CD4-positive, alpha-beta T cell treated with Interleukin-6 at 100 ng/mL for 8 hours (primary cell): Measurements from ENCODE around the gene MCF2L2.

Source experiments
- DNase-seq: peaks from one replicate; pipeline ENCODE4 v3.0.0-alpha.2; 2020; ENCODE audit warnings: mixed read lengths, low spot score

Gene MCF2L2

DNA sequence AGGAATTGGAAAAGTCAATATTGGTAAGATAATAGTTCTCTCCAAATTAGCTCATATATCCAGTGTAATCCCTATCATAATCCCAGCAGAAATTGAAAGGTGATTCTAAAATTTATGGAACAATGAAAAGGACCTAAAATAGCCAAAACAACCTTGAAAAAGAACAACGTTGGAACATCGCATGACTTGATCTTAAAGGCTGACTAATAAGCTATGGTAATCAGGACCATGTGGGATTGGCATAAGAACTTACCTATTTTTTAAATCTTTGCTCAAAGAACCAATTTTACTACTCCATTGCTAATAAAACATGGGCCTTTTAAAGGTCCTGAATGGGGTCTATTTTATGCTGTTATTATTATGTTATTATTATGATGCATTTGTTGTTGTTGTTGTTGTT, 134.5 kb downstream of the MCF2L2 start:
- no peak for DNase-seq

DNA sequence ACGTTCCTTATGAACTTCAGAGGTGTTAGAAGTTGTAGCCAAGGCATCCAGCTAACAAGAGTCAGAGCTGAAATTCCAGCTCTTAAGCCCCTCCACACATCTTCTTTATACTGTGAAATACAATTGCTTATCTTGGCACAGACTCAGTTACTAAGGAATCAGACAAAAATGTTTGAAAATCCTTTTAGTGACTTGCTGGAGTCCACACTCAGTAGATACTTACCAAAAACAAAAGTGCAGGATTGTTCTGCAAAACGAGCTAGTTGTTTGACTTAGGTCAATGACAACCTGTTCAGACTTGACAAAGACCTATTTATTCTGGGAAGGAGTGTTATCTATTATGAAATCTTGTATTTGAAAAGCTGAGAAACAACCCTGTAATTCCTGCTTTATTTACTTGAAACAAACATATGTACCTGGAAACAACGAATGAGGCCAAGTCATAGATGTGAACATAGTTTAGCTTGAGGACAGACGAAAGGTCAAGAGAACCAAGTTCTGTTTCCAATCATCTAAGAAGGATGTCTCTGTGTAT, 136.9 kb downstream of the MCF2L2 start:
- no peak for DNase-seq

DNA sequence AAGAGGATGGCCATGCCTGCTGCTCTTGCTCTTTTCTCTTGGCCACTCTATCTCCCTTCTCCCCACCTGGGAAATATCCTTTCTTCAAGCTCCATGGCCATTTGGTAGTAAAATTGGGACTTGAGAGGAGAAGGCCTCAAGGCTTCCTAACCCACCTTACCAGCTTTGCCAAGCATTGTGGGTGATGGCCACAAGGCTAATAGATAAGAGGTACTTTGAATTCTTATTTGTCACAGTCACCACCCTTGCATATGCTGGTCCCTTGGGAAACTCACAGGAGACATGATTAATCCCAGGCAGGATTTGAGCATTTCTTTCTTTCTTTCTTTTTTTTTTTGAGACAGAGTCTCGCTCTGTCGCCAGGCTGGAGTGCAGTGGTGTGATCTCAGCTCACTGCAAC, 138.2 kb downstream of the MCF2L2 start:
- DNase-seq: no peak

DNA sequence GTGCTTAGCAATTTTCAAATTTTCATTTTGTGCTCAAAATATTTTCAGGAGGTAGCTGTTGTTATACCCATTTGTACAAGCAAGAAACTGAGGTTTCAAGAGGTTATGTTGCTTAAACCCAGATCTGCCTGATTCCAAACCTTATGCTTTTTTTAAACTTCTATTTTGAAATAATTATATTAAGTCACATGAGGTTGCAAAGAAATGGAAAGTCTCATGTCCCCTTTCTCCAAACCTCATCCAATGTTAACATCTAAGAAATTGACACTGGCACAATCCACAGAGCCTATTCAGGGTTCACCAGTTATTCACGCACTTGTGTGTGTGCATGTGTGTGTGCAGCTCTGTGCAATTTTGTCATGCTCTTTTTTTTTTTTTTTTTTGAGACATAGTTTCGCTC, 140.3 kb downstream of the MCF2L2 start:
- no peak for DNase-seq

DNA sequence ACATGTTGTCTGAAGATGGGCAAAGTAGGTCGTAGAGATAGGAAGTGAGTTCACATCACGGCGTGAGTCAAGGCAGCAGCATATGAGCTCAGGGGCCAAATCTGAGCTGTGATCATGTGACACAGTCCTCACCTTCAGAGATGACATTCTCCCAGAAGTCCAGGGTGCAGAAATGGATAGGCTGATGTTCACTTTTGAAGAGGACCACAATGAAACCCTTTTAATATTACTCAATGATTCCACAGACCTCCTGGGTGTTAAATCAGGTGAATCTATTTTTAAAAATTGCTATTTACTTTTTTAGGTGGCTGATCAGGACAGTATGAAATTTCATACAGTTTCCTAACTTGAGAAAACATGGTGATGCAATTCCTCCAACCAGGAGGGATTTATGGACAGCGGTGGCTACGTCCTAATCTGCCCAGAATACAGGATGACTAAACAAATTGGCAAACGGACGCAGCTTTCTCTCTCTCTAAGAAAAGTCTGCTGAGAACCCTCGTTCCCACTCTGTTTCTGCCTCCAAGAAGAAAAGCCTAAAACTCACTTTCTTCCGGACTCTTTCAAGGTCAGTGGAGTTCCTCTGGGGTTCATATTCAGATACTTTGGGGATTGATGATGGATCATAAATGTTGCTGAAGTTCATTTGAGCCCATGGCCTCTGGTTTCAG, 141.0 kb downstream of the MCF2L2 start:
- no peak for DNase-seq

DNA sequence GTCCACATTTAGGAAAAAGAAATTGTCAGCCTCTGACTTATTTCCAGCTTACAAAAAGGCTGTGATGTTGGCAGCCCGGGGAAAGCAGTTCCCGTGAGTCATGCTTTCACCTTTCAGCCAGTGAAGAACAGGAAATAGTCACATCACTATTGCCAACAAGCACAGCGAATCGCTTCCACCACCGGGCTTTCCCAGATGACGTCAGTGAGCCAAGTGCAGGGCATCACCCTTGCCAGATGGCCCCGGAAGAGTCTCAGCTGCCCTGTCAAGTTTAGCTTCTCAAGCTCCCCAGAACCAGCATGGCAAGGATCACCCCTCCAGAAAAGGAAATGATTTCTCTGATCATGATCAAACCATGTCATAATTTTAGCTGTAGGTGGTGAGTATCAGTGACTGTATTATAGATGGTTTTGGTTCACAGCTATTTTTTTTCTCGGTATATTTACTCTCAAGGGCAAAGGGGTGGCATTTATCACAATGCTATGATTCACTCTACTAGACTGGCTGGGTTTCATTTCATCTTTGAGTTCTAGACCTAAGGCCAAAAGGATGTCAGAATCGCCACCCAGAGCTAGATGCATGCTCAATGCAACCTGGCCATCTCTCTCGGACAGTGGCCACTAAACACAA, 142.5 kb downstream of the MCF2L2 start:
- peak; percentile 89 for DNase-seq

DNA sequence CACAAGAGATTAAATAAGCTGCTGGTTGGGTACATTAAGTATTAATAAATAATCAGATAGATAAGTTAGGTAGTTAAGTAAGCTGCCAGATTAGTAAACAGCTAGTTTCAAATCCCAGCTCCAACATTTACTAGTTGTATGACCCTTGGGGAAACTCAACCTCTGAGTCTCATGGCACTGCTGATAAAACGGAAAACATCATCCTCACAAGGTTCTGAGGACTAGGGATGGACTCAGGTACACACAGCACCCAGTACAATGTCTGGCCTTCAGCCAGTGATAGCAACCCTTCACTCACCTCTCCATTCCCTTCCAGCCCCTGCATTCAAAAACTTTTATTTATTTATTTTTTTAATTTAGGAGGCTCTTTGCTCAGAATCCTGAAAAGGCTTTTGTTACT, 143.1 kb downstream of the MCF2L2 start:
- DNase-seq: no peak

DNA sequence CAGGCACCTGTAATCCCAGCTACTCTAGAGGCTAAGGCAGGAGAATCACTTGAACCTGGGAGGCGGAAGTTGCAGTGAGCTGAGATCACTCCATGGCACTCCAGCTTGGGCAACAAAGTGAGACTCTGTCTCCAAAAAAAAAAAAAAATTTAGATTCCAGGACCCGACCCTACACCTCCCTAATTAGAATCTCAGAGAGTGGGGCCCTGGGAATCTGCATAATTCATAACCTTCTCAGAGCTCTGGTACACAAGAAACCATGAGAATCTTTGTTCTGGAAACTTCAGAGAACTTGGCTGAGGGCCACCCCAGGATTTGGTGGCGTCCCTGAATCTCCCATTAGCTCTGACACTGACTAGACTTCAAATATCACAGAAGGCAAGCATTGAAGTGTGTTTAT, 143.8 kb downstream of the MCF2L2 start:
- no peak for DNase-seq

DNA sequence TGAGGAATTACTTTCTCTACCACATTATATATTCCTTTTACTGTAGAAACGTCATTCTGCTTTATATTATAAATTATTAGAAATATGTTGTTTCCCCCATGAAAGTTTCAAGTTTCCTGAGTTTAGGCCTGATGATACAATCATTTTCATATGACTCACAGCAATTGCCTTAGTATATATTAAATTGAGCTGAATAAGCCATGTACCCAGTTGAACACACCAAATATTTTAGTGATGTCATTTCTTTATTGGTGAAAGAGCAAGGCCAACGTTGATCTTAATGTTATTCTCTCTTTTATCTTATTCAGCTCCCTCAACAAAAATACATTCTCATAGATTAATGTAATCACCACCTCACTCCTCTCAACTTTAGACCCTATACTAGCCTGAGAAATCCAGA, 144.5 kb downstream of the MCF2L2 start:
- no peak for DNase-seq

DNA sequence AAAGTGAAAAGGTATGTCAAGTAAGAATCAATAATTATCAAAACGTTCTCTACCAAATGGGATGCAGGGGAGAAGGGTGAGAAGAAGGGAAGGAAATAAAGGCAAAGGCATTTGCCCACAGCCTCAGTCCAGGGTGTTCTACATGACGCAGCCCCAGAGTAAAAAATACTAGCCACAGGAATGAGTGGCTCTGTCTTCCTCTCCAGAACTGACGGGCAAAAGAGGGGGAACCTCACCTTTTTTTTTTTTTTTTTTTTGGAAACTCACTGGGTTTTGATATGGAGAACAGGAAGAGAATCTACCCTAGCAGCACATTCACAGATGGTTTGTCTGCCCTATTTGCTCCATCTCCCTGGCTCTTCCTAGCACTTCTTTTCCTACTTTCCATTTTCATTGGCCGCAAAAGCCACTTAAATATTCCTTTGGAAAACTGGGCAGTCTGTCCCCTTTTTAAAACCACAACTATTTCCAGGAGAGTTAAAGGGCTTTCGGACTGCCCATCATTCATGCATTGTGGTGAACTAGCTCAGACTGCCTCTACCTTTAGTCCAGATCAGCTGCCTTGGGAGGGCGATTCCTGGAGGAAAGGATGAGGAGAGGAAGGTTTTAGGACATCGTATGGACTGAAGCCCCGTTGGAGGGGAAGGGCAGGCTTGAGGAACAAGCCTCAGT, 147.2 kb downstream of the MCF2L2 start:
- DNase-seq: no peak

DNA sequence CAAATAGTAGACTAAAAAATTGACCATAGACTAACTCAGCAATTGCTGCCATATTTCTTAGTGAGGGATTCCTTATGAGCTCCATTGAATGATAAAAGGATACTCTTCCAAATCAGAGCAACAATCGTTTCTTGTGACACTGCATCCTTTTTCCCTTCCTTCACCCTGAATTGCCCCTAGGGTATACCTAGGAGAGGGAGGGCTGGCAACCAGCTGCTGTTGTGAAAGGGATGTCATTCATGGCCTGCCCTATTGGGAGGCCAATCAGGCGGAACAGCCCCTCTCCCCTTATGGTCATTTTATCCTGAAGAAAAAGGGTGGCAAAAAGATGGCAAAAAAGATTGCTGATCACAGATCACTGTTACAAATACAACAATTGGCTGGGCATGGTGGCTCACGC, 149.0 kb downstream of the MCF2L2 start:
- no peak for DNase-seq

DNA sequence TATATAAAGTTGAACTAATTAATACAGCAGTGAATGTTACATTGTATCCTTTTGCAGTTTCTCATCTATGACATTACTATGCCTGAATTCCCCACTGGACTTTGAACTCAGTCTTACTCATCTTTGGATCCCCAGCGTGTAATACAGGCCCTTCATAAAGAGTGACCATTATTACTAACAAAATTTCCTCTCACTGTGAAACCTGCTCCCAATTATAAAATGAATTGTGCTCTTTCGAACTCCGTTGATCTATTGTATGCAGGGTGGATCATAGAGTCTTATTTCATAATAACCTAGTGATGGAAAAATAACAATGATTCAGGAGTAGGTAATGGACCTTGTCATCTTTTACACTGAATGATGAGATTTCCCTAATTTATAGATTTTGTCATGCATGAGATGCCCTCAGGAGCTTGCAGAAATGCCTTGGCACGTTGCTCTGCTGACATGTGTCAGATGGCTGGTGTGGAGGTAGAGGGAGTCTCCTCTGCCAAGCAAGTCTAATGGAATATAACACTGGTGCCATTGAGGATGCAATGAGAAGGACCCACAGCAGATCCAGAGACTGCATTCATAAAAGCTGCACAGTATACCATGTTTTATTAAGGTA, 149.8 kb downstream of the MCF2L2 start:
- no peak for DNase-seq

DNA sequence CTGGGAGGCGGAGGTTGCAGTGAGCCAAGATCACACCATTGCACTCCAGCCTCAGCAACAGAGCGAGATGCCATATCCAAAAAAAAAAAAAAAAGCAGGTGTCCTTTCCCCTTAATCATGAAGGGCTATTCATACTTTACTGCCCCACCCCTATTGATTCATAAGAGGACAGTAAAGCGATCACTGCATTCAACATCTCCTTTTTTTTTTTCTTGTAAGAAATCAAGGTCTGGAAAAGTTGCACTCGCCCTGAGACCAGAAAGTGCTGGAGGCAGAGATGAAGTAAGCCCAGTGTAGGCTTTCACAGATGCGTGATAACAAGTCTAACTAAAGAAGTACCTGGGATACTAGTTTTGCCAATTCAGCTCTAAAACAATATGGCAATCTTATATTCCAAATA, 151.2 kb downstream of the MCF2L2 start:
- DNase-seq: no peak

DNA sequence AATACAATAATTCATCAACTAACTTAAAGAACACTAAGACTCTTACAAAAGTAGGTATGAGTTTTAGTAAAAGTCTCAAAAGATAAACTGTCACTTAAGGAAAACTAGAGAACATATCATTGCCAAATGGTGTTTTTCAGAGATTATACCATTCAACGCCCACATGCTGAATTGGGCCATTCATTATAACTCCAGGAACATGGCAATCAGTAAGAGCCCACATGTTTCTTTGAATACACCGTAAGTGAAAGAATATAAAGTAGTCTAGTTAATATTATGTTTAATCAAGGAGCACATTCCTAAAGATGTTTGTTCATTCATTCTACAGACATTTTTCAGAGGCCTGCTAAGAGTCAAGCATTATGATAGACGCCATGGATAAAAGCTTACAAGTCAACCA, 152.5 kb downstream of the MCF2L2 start:
- no peak for DNase-seq

DNA sequence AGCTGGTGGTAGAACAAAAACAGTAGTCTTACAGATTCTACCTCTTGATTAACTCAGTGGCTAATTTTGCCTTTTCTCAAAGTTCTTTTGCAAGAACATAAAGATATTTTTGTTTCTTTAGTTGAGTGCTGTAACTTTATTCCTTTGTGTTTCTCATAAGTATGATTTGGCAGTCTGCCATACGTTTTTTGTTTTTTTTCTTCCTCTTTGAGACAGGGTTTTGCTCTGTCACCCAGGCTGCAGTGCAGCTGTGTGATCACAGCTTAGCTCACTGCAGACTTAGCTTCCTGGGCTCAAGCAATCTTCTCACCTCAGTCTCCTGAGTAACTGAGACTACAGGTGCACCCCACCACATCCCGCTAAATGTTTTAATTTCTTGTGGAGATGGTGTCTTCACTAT, 153.0 kb downstream of the MCF2L2 start:
- DNase-seq: no peak

DNA sequence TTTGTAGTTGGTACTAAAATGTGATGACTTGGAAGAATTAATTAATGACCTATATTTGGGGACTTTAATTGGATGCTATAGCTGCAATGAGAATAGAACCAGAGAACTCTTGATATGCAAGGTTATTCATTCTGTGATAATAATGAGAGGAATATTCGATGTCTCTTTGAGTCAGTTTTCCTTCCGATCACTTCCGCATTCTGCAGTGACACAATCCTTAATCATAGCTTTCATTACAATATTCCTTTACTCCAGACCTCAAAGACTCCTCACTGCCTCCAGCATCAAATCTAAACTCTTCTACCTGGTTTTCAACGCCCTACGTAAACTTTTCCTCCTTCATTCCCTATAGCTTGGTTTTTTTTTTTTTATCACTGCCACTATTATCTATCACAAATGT, 153.8 kb downstream of the MCF2L2 start:
- no peak for DNase-seq

DNA sequence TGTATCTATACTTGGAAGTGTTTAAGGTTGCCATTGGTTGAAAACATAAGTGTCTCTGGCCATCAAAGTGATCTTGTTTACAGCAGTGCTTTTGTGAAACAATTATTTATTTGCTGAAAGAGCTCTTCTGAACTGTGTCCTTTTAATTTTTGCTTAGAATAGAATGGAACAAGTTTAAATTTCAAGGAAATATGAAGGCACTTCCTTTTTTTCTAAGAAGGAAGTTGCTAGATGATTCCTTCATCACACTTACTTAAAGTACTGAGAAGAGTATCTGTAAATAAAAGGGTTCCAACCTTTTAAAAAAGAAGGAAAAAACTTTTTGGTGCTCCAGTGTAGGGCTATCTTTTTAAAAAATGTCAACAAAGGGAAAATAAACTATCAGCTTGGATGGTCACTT, 155.6 kb downstream of the MCF2L2 start:
- no peak for DNase-seq

DNA sequence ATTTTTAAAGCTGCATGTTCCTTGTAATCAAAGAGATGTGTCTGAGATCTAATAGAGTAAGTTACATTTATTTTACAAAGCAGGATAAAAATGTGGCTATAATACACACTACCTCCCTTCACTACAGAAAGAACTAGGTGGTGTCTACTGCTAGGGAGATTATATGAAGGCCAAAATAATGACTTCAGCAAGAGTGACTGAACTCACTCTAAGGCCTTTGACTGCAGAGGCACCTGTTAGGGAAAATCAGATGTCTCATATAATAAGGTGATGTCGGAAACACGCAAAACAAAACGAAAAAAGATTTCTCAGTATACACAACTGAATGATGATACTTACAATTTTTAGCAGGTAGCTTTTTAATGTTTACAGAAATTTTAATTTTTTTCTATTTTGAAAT, 156.3 kb downstream of the MCF2L2 start:
- no peak for DNase-seq

DNA sequence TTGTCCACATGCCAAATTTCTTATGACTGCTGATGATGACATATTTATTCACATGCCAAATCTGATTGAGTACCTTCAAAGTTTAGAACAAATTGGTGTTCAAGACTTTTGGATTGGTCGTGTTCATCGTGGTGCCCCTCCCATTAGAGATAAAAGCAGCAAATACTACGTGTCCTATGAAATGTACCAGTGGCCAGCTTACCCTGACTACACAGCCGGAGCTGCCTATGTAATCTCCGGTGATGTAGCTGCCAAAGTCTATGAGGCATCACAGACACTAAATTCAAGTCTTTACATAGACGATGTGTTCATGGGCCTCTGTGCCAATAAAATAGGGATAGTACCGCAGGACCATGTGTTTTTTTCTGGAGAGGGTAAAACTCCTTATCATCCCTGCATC, 158.1 kb downstream of the MCF2L2 start:
- DNase-seq: no peak

DNA sequence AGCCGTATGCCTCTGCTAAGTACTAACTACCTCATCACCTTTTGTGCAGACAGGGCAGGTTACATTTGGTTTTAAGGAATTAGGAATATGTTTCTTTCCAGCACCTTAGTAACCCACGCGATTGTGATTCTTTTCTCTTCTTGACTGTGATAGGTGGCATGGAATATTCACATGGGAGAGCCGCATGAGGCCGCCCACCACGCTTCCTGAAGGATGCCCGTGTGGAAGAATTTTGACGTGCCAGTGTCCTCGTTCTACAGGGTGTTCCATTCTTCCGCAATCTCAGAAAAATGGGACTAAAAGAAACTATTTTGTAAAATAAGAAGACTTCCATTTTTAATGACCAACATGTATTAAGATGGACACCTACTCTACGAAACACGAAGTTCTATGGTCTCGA, 159.1 kb downstream of the MCF2L2 start:
- no peak for DNase-seq

DNA sequence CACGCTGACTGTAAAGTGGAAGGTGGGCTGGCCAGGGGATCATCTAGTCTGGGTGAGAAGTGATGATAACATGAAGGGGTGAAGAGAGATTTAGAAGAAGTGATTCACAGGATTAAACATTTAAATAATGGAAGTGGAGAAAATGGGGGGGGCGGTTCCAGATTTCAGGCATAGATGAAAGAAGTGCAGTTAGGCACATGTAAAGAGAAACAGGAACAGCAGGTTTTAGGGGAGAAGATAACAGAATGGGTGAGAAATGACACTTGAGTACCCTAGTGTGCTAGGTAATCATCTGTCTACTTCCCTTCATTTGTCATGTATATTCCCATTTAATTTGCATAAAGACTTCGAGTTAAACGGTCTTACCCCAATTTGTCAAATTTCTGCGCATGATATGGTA, 160.1 kb downstream of the MCF2L2 start:
- no peak for DNase-seq

DNA sequence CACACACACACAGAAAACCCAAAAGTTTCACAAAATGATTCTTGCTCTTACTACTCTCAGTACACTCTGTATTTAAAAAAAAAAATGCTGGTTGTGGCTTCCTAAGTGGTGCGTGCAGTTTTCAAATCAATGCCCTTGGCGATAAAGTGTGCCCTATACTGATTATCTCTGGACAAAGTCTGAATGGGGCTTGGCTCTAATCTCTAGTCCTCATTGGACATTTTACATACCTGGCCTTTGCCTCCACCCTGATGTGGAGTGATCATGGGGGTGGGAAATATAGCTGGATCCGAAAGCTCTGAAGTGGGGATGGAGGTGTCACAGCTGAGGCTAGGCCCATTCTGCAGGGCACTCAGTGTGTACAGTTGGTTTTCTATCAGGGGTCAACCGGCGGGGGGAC, 161.3 kb downstream of the MCF2L2 start:
- DNase-seq: no peak

DNA sequence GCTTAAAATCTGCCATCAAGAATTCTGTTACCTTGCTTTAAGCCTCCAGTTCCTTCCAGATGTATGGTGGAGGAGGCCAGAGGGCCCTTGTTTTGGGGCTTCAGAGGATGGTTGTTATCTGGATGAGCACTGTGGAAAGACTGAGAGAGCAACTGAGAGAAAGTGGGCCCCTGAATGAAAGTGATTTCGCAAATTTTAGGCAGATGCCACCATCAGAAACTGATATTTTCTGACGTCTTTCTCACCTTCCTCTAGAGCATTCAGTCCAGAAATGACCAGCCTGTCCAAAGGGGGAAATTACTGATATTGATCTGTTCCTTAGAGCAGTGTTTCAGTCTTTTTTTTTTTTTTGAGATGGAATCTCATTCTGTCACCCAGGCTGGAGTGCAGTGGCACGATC, 162.0 kb downstream of the MCF2L2 start:
- DNase-seq: no peak
